Tongue (tissue), 2 donors: ENCODE results near the gene OCA2. TPM values are rescaled to one million over a fixed set of nuclear protein-coding genes. Genes with fewer than 3 reads are reported as not detected.

Experiments
- DNase-seq: peaks from one replicate; pipeline ENCODE4 v3.0.0-alpha.2; 2015
- total RNA-seq: library from RNA; depleted of rRNA; stranded (reverse); fragments of >200 nt; gene quantifications from one replicate; pipeline ENCODE4 v1.2.3, GENCODE V29; 2014

OCA2 gene
- total RNA-seq, 1 donor from 2014 or later = 4.9 TPM

GRCh38 chr15:28103831-28104230 is 4.7 kb upstream of the OCA2 start:
- DNase-seq = no peak

- no peak for DNase-seq
These were observed 2.9 kb upstream of the OCA2 start for GRCh38 chr15:28101983-28102441.

GRCh38 chr15:28101201-28101600 is 2.1 kb upstream of the OCA2 start:
- no peak for DNase-seq

- DNase-seq = peak; percentile 40
These were observed 1.5 kb upstream of the OCA2 start for GRCh38 chr15:28100516-28101195.

GRCh38 chr15:28099555-28100140 is 533 bp upstream of the OCA2 start:
- DNase-seq = no peak

- DNase-seq = peak; percentile 65
These were observed 752 bp downstream of the OCA2 start for GRCh38 chr15:28098360-28098765.

GRCh38 chr15:28097656-28098359 is 1.3 kb downstream of the OCA2 start:
- peak; percentile 47 for DNase-seq

- DNase-seq = peak; percentile 62
These were observed 2.3 kb downstream of the OCA2 start for GRCh38 chr15:28096670-28097431.

- DNase-seq = no peak
These were observed 2.8 kb downstream of the OCA2 start for GRCh38 chr15:28096411-28096669.

GRCh38 chr15:28094732-28095521 is 4.2 kb downstream of the OCA2 start:
- DNase-seq = peak; percentile 63

- peak; percentile 43 for DNase-seq
These were observed 5.2 kb downstream of the OCA2 start for GRCh38 chr15:28093752-28094535.

GRCh38 chr15:28091313-28091712 is 7.8 kb downstream of the OCA2 start:
- DNase-seq = no peak

GRCh38 chr15:28086175-28086703 is 12.9 kb downstream of the OCA2 start:
- DNase-seq = peak; percentile 67

- DNase-seq = no peak
These were observed 13.5 kb downstream of the OCA2 start for GRCh38 chr15:28085489-28086174.

GRCh38 chr15:28084547-28084946 is 14.6 kb downstream of the OCA2 start:
- DNase-seq = peak; percentile 43

- no peak for DNase-seq
These were observed 16.0 kb downstream of the OCA2 start for GRCh38 chr15:28082891-28083684.

- DNase-seq = no peak
These were observed 17.5 kb downstream of the OCA2 start for GRCh38 chr15:28081594-28081993.

- peak; percentile 47 for DNase-seq
These were observed 18.7 kb downstream of the OCA2 start for GRCh38 chr15:28080386-28080785.

- DNase-seq = no peak
These were observed 19.7 kb downstream of the OCA2 start for GRCh38 chr15:28079313-28079969.
